Medulla oblongata (tissue), 1 donor: ENCODE results near the gene HSDL1.

Experiments
- DNase-seq: peaks from one replicate; pipeline ENCODE4 v3.0.0-alpha.2; 2015; ENCODE audit errors: extremely low spot score

The HSDL1 gene

DNA sequence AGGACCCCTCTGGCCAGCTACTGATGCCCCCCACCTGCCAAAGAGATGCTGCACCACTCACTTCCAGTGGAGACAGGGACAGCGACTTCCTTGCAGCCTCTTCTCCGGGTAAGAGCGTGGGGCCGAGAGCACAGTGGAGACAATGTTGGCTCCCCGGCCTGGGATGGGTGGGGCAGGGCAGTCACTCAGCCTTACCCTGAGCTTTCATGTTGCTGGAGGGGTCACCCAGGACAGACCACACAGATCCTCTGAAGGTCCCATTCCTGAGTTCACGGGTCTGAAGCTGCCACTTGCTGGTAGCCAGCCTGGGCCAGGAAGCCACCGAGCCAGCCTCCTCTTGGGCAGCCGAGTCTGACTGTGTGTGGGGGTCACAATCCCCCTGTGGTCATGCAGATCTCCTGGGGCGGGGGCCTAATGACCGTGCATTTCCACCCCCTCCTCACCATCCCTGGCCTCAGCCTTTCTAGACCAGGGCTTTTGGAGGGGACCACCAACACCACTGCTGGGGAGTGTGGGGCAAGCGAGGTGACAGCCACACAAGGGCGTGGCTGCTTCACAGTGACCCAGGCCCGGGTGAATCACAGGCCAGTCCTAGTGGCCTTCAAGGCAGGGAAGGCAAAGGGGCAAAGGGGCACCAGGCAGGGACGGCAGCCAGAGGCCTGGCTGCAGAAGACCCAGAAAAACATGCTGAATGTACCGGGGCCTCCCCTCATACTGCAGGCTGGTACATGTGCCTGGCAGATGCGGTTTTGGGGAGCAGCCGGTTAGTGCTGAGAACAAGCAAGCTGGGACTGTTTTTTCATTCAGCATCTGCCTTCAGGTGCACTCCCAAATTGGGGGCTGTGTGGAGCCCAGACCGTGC, 31.4 kb upstream of the HSDL1 start:
- DNase-seq = no peak

DNA sequence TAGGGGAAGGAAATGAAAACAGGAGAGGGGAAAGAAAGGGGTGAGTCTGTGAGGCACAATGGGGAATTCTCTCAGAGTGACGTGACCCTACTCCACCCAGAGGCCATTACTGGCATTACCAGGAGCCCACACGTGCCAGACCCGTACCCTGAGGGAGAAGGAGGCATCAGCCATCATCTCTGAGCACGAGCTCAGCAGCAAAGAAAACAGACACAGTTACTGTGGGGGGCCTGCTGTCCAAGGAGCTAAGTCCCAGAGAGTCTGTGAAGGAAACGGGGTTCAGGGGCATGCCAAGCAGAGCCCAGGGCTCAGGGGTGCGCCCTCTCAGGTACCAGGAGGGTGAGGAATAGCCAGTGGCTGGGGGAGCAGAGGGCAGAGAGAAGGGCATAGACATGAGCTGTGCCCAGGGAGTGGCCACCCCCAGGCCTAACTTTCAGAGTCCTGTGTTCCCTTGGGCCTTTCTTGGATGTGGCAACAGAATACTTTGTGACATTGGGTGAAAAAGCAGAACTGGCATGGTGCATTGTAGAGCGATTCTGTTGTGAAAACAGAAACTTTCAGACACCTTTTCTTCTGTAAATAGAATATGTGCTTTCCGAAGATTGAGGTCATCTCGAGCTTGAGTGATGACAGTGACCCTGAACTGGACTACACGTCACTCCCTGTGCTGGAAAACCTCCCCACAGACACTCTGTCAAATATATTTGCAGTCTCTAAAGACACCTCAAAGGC, 30.5 kb upstream of the HSDL1 start:
- peak; percentile 39 for DNase-seq

DNA sequence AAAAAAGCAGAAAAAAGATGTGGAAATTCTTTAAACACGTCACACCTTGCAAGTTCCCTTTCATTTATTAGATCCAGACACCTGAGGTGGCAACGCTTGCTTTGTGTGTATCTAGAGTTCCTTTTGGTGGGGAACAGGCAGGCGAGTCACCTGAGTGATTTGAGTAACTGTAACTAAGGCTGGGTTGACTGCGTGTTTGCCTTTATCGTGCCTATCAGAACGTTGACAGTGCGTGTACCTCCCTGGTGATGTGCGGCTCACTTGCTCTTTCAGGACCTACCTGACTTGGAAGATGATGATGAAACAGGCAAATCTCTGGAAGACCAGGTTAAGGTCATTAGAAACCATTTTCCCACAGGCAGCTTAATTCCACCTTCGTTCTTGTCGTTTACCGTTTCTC, 29.4 kb upstream of the HSDL1 start:
- no peak for DNase-seq

DNA sequence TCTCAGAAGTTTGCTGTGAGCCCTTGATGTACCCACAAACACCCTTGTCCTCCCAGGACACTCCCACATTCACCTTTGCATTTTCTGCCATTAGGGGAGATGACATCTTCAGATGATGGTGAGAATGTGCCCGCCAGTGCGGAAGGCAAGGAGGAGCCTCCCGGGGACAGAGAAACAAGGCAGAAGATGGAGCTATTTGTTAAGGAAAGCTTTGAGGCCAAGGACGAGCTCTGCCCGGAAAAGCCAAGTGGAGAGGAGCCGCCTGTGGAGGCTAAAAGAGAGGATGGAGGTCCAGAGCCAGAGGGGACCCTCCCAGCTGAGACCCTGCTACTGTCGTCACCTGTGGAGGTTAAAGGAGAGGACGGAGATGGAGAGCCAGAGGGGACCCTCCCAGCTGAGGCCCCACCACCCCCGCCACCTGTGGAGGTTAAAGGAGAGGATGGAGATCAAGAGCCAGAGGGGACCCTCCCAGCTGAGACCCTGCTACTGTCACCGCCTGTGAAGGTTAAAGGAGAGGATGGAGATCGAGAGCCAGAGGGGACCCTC, 24.9 kb upstream of the HSDL1 start:
- DNase-seq = no peak

DNA sequence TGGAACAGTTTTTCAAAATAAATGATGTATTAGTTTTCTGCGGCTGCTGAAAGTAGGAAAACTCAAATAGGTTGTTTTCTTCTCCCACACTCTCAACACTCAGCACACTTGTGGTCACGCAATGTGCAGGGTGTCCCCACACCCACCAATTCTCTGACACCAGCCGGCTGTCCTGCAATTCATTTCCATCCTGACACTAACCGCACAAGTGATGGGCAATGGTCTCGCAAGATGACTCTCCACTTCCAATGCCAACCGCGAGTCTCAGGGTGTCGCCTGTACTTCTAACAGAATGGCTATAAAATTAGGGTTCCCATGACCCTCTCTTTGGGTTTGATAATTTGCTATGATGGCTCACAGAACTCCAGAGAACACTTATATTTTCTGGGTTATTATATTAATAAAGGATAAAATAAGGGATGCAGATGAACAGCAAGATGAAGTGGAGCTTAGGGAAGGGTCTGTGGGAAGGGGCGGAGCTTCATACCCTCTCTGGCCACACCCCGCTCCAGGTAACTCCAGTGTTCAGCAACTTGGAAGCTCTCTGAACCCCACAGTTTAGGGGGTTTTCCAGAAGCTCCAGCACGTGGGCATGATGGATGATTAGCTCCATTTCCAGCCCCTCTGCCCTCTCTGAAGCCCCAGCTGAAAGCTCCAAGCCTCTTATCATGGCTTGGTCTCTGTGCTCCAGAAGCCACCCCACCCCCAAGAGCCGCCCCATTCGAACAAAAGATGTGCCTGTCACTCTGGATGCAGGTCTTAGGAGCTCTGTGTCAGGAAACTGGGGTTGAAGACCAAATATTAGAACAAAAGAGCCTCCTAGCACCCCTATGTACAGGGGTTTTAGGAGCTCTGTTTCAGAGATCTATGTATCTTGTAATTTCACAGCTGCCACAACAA, 22.1 kb upstream of the HSDL1 start:
- no peak for DNase-seq

DNA sequence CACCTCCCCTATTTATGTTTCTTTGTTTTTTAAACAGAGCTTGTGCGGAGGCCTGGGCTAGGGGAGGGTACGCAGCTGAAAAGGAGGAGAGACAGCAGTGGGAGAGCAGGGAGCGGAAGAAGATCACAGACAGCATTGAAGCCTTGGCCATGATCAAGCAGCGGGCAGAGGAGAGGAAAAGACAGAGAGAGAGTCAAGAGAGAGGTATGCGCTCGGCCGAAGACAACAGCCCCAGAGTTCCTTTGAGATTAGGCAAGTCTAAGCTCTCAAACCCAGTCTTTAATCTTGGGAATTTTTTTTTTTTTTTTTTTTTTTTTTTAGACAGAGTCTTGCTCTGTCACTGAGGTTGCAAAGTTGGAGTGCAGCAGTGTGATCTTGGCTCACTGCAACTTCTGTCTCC, 20.8 kb upstream of the HSDL1 start:
- DNase-seq = no peak

DNA sequence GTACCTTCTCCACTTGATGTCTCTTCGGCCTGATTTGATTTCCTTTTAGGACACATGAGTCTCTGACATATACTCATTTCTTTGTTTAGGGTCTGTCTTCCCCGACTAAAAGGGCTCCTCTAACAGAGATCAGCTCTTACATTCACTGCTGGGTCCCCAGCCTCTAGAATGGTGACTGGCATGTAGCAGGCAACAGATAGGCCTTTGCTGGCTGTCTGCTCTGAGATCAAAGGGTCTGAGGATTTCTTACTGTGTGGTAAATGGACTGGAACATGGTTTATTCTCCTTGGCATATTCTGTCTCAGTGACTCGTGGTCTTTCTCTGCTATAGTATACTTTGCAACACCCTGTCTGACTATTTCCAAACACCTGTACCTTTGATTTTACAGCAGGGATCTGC, 16.8 kb upstream of the HSDL1 start:
- DNase-seq = no peak

DNA sequence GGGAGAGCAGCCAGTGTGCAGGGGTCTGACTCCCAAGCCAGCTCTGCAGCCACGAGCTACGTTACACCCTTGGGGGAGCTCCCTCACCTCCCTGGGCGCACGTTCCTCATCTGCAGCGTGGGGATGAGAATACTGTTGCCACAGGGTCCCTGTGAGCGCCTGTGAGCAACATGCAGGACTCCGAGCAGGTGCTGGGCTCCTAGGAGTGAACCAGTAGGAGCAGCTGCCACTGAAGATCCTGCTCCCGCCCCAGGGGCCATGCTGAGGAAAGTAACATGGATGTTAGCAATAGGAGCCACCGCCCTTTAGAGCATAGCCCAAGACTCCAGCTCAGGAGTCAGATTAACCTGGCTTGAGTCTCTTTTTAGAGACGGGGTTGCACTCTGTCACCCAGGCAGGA, 16.1 kb upstream of the HSDL1 start:
- no peak for DNase-seq

DNA sequence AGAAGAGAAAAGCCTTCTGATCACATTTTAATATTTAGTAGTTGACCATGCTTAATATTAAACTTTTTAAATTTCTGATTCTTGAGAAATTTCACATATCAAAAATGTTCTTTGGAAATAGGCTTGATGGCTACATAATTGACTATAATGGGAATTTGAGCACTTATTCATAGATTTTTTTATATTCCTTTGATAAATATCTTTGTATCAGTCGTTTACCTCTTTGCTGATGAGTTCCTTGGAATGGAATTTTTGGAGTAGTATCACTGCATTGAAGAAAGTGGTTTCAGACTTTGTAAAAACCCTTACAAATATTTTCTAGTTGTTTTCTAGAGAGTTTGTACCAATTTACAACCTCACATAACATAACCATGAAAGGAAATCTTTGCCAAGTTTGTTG, 14.8 kb upstream of the HSDL1 start:
- no peak for DNase-seq

DNA sequence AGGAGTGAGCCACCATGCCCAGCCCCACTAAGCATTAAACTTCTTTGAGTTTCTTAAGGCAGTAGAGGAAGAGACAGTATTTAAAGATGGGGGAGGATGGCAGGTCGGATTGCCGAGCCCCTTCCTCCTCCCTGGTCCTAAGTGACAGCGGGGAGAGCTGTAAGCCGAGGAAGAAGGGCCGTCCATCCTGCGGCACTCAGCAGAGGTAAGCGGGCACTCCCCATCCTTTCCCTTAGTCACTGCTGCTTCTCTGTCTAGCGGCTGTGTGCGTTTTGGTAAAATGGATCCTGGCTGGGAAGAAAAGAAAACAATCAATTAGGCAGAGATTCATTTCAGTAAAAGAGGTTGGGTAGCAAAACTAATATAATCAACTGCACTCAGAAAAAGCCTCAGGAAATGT, 14.0 kb upstream of the HSDL1 start:
- DNase-seq = no peak

DNA sequence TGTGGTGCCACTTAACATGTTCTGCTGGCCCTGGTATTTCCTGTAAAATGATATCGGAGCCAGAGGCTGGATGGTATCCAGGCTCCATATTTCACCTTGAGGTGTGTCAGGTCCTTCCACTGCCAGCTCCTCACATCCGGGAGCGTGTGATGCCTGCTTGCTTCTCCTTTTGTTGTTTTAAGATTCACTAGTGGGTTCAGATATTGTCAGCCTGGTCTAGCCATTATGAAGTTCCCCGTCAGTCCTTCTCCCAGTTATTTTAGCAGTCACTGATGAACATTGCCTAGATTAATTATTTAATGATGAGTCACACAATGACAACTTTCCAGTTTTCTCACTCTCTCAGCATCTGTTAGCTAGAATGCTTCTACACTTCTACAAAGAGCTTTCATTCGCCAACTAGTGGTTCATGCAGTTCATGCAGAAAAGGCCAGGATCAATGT, 11.4 kb upstream of the HSDL1 start:
- DNase-seq = no peak

DNA sequence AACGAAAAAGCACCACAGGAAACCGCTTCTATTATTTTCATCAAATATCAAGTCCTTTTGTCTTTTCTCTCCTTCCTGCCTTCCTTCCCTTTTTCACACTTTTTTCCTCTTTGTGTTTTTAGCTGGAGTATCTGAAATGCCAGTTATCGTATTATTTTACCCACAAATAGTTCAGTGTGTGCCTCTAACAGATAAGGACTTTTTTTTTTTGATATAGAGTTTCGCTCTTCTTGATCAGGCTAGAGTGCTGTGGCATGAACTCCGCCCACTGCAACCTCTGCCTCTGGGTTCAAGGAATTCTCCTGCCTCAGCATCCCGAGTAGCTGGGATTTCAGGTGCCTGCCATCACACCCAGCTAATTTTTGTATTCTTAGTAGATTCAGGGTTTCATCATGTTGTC, 10.8 kb upstream of the HSDL1 start:
- DNase-seq = no peak

DNA sequence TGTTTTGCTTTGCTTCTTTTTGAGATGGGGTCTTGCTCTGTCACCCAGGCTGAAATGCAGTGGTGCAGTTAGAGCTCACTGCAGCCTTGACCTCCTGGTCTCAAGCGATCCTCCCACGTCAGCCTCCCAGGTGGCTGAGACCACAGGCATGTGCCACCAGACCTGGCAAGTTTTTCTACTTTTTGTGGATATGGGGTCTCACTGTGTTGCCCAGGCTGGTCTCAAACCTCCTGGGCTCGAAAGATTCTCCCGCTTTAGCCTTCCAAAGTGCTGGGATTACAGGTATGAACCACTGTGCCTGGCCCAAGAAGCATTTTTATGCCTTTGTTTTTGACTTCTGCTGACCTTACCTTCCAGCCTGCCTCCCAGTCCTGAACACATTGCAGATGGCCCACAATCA, 10.2 kb upstream of the HSDL1 start:
- no peak for DNase-seq

DNA sequence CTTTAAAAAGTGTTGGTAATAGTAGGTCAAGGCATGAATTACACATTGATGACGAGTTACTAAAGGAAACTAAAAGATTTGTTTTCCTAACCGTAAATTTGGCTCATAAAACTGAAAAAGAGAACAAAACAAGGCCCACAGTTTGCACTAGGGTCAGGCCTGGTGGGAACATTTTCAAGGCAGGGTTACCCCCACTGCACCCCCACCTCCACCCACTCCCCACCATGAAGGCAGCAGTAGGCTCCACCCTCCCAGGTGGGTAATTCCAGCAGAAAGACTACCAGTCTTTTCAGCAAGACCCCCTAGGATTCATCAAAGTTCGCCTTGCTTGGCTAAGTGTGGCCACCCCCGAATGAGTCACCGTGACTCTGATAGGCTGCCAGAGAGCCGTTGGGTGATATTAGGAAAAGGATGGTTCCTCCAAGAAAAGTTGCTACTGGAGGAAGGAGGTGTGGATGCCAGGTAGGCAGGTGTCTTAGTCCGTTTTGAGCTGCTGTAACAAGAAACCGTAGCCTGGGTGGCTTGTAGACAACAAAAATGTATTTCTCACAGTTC, 8.8 kb upstream of the HSDL1 start:
- DNase-seq = no peak

DNA sequence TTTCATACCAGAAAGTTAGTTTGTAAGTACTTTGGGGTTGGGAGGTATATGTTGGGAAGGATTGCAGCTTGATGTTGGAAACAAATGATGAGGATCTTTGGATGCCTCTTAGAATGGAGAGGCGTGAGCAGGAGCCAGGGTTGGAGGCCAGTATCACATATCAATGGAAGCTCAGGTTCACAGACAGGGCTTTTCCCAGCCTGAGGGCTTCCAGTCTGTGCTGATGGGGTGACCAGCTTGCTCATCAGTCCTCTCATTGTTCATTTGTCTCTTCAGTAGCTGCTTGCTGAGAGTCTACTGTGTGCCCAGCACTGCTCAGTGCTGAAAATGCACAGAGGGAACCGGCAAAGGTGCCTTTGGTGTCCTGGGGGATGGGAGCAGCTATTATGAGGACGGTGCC, 5.9 kb upstream of the HSDL1 start:
- DNase-seq = no peak

DNA sequence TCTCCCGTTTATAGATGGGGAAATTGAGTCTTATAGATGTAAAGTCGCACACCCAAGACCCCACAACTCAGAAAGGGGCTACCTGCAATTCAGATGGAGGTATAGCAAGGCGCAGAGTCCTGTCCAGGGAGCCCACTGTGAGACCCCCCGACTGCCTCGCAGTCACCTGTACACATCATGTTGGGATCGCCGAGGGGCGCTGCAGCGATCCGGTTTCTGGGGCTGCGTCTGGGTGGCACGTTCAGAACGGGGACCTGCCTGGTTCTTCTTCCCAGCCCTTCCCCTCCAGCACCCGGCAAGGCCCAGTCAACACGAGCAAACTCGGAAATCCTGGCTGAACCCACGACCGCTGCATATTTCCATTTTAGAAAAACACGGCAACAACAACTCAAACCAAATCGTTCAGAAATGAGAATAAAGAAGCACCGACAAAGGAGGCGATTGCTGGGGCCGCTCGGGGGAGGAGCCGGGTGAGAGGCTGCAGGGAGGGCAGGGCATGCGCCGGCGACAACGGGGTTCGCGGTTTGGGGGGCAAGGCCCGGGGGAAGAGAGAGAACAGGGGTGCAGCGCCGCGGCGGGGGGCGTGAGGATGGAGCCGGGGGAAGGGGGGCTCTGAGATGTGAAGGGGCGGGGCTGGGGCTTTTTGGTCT, 643 bp downstream of the HSDL1 start:
- DNase-seq = peak; percentile 9

DNA sequence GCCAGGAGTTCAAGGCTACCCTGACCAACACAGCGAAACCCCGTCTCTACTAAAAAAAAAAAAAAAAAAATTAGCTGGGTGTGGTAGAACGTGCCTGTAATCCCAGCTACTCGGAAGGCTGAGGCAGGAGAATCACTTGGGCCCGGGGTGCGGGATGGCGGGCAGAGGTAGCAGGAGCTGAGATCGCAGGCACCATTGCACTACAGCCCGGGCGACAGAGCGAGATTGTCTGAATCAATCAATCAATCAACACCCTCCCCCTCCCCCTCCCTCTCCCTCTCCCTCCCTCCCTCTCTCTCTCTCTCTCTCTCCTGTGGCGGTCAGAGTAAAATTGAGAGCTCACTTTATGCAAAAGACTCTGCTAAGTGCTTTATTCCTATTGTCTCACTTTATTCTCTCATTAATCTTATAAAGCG, 1.2 kb downstream of the HSDL1 start:
- DNase-seq = no peak

DNA sequence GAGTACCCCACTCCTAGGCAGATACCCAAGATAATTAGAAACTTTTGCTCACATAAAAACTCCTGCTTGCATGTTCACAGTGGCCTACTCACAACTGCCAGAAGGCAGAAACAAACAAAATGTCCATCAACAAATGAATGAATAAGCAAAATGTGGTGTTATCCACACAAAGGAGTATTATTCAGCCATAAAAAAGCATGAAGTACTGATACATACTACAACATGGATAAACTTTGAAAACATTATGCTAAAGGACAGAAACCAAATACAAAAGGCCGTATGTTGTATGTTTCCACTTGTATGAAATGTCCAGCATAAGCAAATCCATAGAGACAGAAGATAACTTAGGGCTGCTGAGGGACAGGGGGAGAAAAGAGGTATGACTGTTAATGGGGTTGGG, 1.9 kb downstream of the HSDL1 start:
- DNase-seq = no peak

DNA sequence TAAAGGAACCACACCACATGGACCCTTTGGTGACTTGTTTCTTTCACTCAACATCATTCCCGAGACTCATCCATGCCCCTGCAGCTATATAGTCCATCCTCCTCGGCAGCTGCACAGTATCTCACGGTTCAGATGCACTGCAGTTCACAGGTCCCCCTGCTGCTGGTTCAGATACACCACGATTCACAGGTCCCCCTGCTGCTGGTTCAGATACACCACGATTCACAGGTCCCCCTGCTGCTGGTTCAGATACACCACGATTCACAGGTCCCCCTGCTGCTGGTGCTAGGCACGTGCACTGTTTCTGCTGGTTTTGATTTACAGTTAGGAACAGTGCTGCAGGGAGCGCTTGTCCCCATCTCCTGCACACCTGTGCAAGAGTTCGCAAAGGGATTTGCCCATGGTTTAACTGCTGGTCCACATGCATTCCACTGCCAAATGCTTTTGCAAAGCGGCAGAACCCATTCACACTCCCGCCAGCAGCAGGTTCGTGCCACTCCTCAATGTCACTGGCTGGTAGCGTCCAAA, 3.8 kb downstream of the HSDL1 start:
- no peak for DNase-seq

DNA sequence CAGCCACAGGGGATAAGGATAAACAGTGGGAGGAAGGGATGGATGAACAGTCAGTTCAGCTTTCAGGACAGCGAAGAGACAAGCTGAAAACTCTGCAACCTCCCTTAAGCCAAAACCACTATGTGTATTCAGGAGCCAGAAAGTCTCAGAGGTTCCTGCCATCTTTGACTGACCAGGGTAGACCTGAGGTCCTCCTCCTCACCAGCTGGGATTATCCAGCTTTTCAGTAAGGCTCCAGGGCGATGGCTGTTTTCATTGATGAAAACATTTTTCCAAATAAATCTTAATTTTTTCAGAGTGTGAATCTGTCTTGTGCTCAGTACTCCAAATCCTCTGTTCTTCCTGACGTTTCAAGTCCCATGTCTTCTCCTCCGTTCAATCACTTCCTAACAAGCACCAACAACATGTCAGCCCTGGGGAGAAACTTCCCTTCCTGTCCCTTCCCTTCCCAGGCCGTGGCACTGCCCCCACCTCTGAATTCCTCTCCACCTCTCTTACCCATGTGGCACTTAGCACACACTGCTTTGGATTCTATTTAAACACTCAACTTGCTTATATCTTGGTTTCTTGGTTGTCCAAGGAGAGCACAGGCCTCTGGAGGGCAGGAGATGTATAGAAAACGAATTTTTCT, 5.2 kb downstream of the HSDL1 start:
- DNase-seq = no peak
